ENCODE results near the gene CPO. TPM values are rescaled to one million over a fixed set of nuclear protein-coding genes. Genes with fewer than 3 reads are reported as not detected.

Gene CPO
- total RNA-seq, 2 donors from 2014 or later, result 2.5 TPM; not detected in 1

- no peak for TF ChIP-seq POLR2AphosphoS5 (IDR thresholded peaks at IDR 0.05)
- 36% methylated on average over 2 of the region's 2 CpGs for WGBS
- Histone ChIP-seq H3K27me3 (replicated peaks; ENCODE audit: insufficient read depth) (no peaks in the 10 kb centered on the region), H3K4me1 (replicated peaks) (no peaks in the 10 kb centered on the region), H3K36me3 (no peaks in the 10 kb centered on the region), H3K27ac (no peak overlapping the region), H3K4me3 (no peak overlapping the region), H3K9me3 (no peaks in the 10 kb centered on the region)
- DNase-seq (ENCODE audit: low spot score), result no peak
- intact Hi-C loops (cut with DNase I), result loop anchor here (5.0 to 10.0 kb wide), 3 partner anchors 178 to 285 kb away; partner anchors contain the start of gene KLF7
These were observed 40.6 kb downstream of the CPO start for GRCh38 chr2:206979922-206980321.

GRCh38 chr2:206980413-206980812 lies 41.1 kb downstream of the CPO start:
- no peak for DNase-seq (ENCODE audit: low spot score)
- H3K27me3 ChIP-seq (replicated peaks; ENCODE audit: insufficient read depth), result no peaks in the 10 kb centered on the region
- no peaks in the 10 kb centered on the region for H3K9me3 ChIP-seq
- no peak overlapping the region for H3K27ac ChIP-seq
- H3K36me3 ChIP-seq, result no peaks in the 10 kb centered on the region
- no peaks in the 10 kb centered on the region for H3K4me1 ChIP-seq (replicated peaks)
- intact Hi-C loops (cut with DNase I), result loop anchor here (5.0 to 10.0 kb wide), 3 partner anchors 178 to 286 kb away; partner anchors contain the start of gene KLF7
- H3K4me3 ChIP-seq, result no peak overlapping the region
- no peak for TF ChIP-seq CTCF (IDR thresholded peaks at IDR 0.05)
- TF ChIP-seq POLR2AphosphoS5 (IDR thresholded peaks at IDR 0.05), result no peak
- TF ChIP-seq POLR2A (IDR thresholded peaks at IDR 0.05), result no peak

- no peaks in the 10 kb centered on the region for H3K27me3 ChIP-seq (replicated peaks; ENCODE audit: insufficient read depth)
- no peaks in the 10 kb centered on the region for H3K9me3 ChIP-seq
- H3K36me3 ChIP-seq, result no peaks in the 10 kb centered on the region
- no peak for DNase-seq (ENCODE audit: low spot score)
- TF ChIP-seq CTCF (IDR thresholded peaks at IDR 0.05), result no peak
- TF ChIP-seq POLR2A (IDR thresholded peaks at IDR 0.05), result no peak
- TF ChIP-seq POLR2AphosphoS5 (IDR thresholded peaks at IDR 0.05), result no peak
- no peaks in the 10 kb centered on the region for H3K4me1 ChIP-seq (replicated peaks)
- 83% methylated on average over 12 of the region's 12 CpGs for WGBS
- no peak overlapping the region for H3K4me3 ChIP-seq
- H3K27ac ChIP-seq, result no peak overlapping the region
- intact Hi-C loops (cut with DNase I), result loop anchor here (5.0 to 10.0 kb wide), 3 partner anchors 179 to 286 kb away; partner anchors contain the start of gene KLF7
These were observed 41.9 kb downstream of the CPO start for GRCh38 chr2:206981086-206981674.

GRCh38 chr2:206981739-206982340 lies 42.5 kb downstream of the CPO start:
- no peak overlapping the region for H3K4me3 ChIP-seq
- DNase-seq (ENCODE audit: low spot score), result peak; percentile 78
- H3K27ac ChIP-seq, result no peak overlapping the region
- H3K36me3 ChIP-seq, result no peaks in the 10 kb centered on the region
- intact Hi-C loops (cut with DNase I), result loop anchor here (2.0 to 10.0 kb wide), 4 partner anchors 180 to 493 kb away; partner anchors contain the start of gene KLF7
- H3K27me3 ChIP-seq (replicated peaks; ENCODE audit: insufficient read depth), result no peaks in the 10 kb centered on the region
- WGBS, result 38% methylated on average over 8 of the region's 8 CpGs
- no peaks in the 10 kb centered on the region for H3K4me1 ChIP-seq (replicated peaks)
- TF ChIP-seq CTCF (IDR thresholded peaks at IDR 0.05), result peak; percentile 62 to 89 (median 81)
- peak; percentile 58 for TF ChIP-seq POLR2AphosphoS5 (IDR thresholded peaks at IDR 0.05)
- TF ChIP-seq POLR2A (IDR thresholded peaks at IDR 0.05), result no peak
- H3K9me3 ChIP-seq, result no peaks in the 10 kb centered on the region

- H3K4me3 ChIP-seq, result no peak overlapping the region
- no peaks in the 10 kb centered on the region for H3K27me3 ChIP-seq (replicated peaks; ENCODE audit: insufficient read depth)
- no peaks in the 10 kb centered on the region for H3K9me3 ChIP-seq
- no peaks in the 10 kb centered on the region for H3K36me3 ChIP-seq
- DNase-seq (ENCODE audit: low spot score), result no peak
- no peaks in the 10 kb centered on the region for H3K4me1 ChIP-seq (replicated peaks)
- H3K27ac ChIP-seq, result no peak overlapping the region
- intact Hi-C loops (cut with DNase I), result loop anchor here (2.0 to 10.0 kb wide), 4 partner anchors 180 to 492 kb away; partner anchors contain the start of gene KLF7
- TF ChIP-seq CTCF (IDR thresholded peaks at IDR 0.05) (no peak), POLR2A (IDR thresholded peaks at IDR 0.05) (no peak), POLR2AphosphoS5 (IDR thresholded peaks at IDR 0.05) (no peak)
- WGBS, result 57% methylated on average over 8 of the region's 8 CpGs
These were observed 43.1 kb downstream of the CPO start for GRCh38 chr2:206982360-206982955.

Data from prostate gland (tissue), 2 donors.